A549 (cell line): ENCODE results near the gene TIMD4. TPM values are rescaled to one million over a fixed set of nuclear protein-coding genes. Genes with fewer than 3 reads are reported as not detected.
"Not testable (repeated sequence)": the region's sequence is repeated elsewhere in the genome, so short reads cannot be mapped to it uniquely, and the experiment has no call there.

Source experiments
- ATAC-seq, 2 experiments: fragments of 200-7000 bp in 1 of 2; fragments of >200 bp in 1 of 2; cut with Nextera tagmentation in 1 of 2; cut with Tn5 transposase in 1 of 2; 3 replicates each; pipeline versions ENCODE4 v1.8.0 to v1.9.1; 2018 to 2020; ENCODE audit warnings: mild to moderate bottlenecking in 1 of 2, moderate library complexity in 1 of 2
- CTCF ChIA-PET: fragments of 300-600 bp; sonication (Branson Sonifier 250); formaldehyde crosslinking; extraction: SDS; loops from one replicate; lab custom pipeline; 2021; ENCODE audit warnings: antibody characterized with exemption, inconsistent platforms; lab: Yijun Ruan, JAX
- POLR2A ChIA-PET: fragments of 350-600 bp; formaldehyde crosslinking; extraction: SDS; loops from one replicate; lab custom pipeline; 2021; ENCODE audit warnings: antibody characterized with exemption, inconsistent platforms; lab: Yijun Ruan, JAX
- DNase-seq, 2 experiments: peaks; one replicate each; pipeline versions ENCODE4 v3.0.0 to v3.0.0-alpha.2; 2011 to 2016; ENCODE audit warnings: low read depth in 1 of 2, low spot score in 1 of 2
- FAIRE-seq: peaks from 2 replicates; lab custom pipeline; 2011; peaks lifted over from hg19 to GRCh38; lab: Jason Lieb, UNC
- H3K27ac ChIP-seq, 2 experiments: fragments of >200 bp; sonication (Bioruptor Twin); formaldehyde crosslinking; 3 replicates each; pipeline ENCODE4 v1.5.1; 2016 to 2017
- H3K4me1 ChIP-seq: fragments of >200 bp; sonication (Bioruptor Twin); formaldehyde crosslinking; 3 replicates; pipeline ENCODE4 v1.6.1; 2016
- H3K4me2 ChIP-seq: fragments of >200 bp; sonication (Bioruptor Twin); formaldehyde crosslinking; 3 replicates; pipeline ENCODE4 v1.6.1; 2016
- H3K4me3 ChIP-seq: fragments of >200 bp; sonication (Bioruptor Twin); formaldehyde crosslinking; 3 replicates; pipeline ENCODE4 v1.5.1; 2016
- H3K9me3 ChIP-seq: fragments of >200 bp; sonication (Bioruptor Twin); formaldehyde crosslinking; 3 replicates; pipeline ENCODE4 v1.6.1; 2016
- CBX2 ChIP-seq: fragments of 200-600 bp; sonication (generic); IDR thresholded peaks from 2 replicates; pipeline ENCODE4 v1.6.1; 2016; ENCODE audit warnings: low read depth, mild to moderate bottlenecking, borderline replicate concordance
- CBX8 ChIP-seq: fragments of 200-600 bp; sonication (generic); IDR thresholded peaks from 2 replicates; pipeline ENCODE4 v1.6.1; 2016
- CEBPB ChIP-seq, 2 experiments: fragments of >200 bp in 1 of 2; sonication (Bioruptor Twin) in 1 of 2; formaldehyde crosslinking in 1 of 2; IDR thresholded peaks; 2 replicates each; pipeline ENCODE4 v1.6.1; 2012 to 2016
- EHMT2 ChIP-seq: fragments of 200-600 bp; sonication (generic); IDR thresholded peaks from 2 replicates; pipeline ENCODE4 v1.6.1; 2016; ENCODE audit warnings: antibody characterized with exemption, low read depth, mild to moderate bottlenecking, moderate library complexity
- EP300 ChIP-seq, 2 experiments: fragments of >200 bp; sonication (Bioruptor Twin); formaldehyde crosslinking; IDR thresholded peaks; 2 replicates in 1 of 2; 3 replicates in 1 of 2; pipeline ENCODE4 v1.6.1; 2016 to 2017
- ESRRA ChIP-seq: fragments of 150-350 bp; IDR thresholded peaks from 2 replicates; pipeline ENCODE4 v1.6.1; 2014; ENCODE audit warnings: mild to moderate bottlenecking, low read length, borderline replicate concordance
- FOSB ChIP-seq: fragments of 250-450 bp; sonication (Bioruptor Pico); IDR thresholded peaks from 2 replicates; pipeline ENCODE4 v1.5.0; 2020; ENCODE audit warnings: mild to moderate bottlenecking, moderate library complexity
- FOSL2 ChIP-seq, 2 experiments: fragments of 450-650 bp in 1 of 2; fragments of >200 bp in 1 of 2; sonication (Bioruptor Twin) in 1 of 2; formaldehyde crosslinking; IDR thresholded peaks; 2 replicates each; pipeline versions ENCODE4 v1.5.0 to v1.6.1; 2016 to 2020; ENCODE audit warnings: mild to moderate bottlenecking in 1 of 2, moderate library complexity in 1 of 2
- HMGXB4 ChIP-seq: fragments of 250-450 bp; sonication (Bioruptor Pico); IDR thresholded peaks from 2 replicates; pipeline ENCODE4 v1.5.0; 2021; ENCODE audit warnings: mild to moderate bottlenecking, moderate library complexity, borderline replicate concordance
- HOXB13 ChIP-seq: fragments of 250-450 bp; sonication (Bioruptor Pico); IDR thresholded peaks from 2 replicates; pipeline ENCODE4 v1.5.0; 2020; ENCODE audit warnings: low read depth, mild to moderate bottlenecking, moderate library complexity
- RAD21 ChIP-seq, 2 experiments: fragments of >200 bp in 1 of 2; sonication (Bioruptor Twin) in 1 of 2; formaldehyde crosslinking in 1 of 2; IDR thresholded peaks in 1 of 2; conservative IDR thresholded peaks in 1 of 2; 2 replicates in 1 of 2; 3 replicates in 1 of 2; pipeline ENCODE4 v1.6.1; 2012 to 2018; ENCODE audit warnings: inconsistent platforms in 1 of 2
- RCOR1 ChIP-seq: fragments of 150-350 bp; IDR thresholded peaks from 2 replicates; pipeline ENCODE4 v1.6.1; 2014; ENCODE audit warnings: antibody characterized with exemption, low read length, low read depth
- REST ChIP-seq: fragments of 200-600 bp; sonication (generic); IDR thresholded peaks from 2 replicates; pipeline ENCODE4 v1.6.1; 2016; ENCODE audit warnings: antibody characterized with exemption, mild to moderate bottlenecking, moderate library complexity
- RFX5 ChIP-seq: fragments of 450-650 bp; IDR thresholded peaks from 2 replicates; pipeline ENCODE4 v1.7.1; 2014; ENCODE audit warnings: antibody characterized with exemption, mild to moderate bottlenecking, moderate library complexity
- TP53 ChIP-seq: fragments of 250-450 bp; sonication (Bioruptor Pico); IDR thresholded peaks from 2 replicates; pipeline ENCODE4 v1.5.0; 2021; ENCODE audit warnings: mild to moderate bottlenecking, moderate library complexity
- USF2 ChIP-seq: fragments of 450-650 bp; IDR thresholded peaks from 2 replicates; pipeline ENCODE4 v1.6.1; 2014; ENCODE audit warnings: antibody characterized with exemption
- ZC3H11A ChIP-seq: fragments of 450-650 bp; IDR thresholded peaks from 2 replicates; pipeline ENCODE4 v1.6.1; 2014; ENCODE audit warnings: antibody characterized with exemption, mild to moderate bottlenecking
- ZNF302 ChIP-seq: fragments of 250-450 bp; sonication (Bioruptor Pico); IDR thresholded peaks from 2 replicates; pipeline ENCODE4 v1.9.0; 2021; ENCODE audit warnings: inconsistent platforms, mild to moderate bottlenecking, moderate library complexity
- WGBS: methylation state at CpG from one replicate; pipeline ENCODE4 v1.1.6; 2017; ENCODE audit errors: missing lambda C conversion rate; 5-methylcytosine and 5-hydroxymethylcytosine counted together
- polyA plus RNA-seq, 4 experiments: library from polyadenylated mRNA; depleted of rRNA in 3 of 4; stranded (reverse); fragments of >200 nt; fragmentation: RNase III in 1 of 4; extraction: RNeasy Plus Mini Kit Qiagen cat#74134 plus additional on column Dnase treatment in 1 of 4; gene quantifications; 2 replicates in 3 of 4; 3 replicates in 1 of 4; pipeline ENCODE4 v1.2.3, GENCODE V29; 2011 to 2017

TIMD4 gene
- polyA plus RNA-seq, 2 of the 4 experiments (the other 2 are of a cell fraction): 2.3 to 4.6 TPM

GRCh38 chr5:156971848-156972525, 9.0 kb upstream of the TIMD4 start:
- peak; percentile 84 to 86 for ATAC-seq
- ChIA-PET CTCF (interaction anchor here (1.3 kb wide), 1 partner anchor 19 kb away, joined by 3 read pairs; no protein-coding TSS in a partner anchor), POLR2A (no interaction called here)

GRCh38 chr5:156971415-156971814, 8.4 kb upstream of the TIMD4 start:
- CTCF ChIA-PET: no interaction called here
- ATAC-seq: peak in 1 of 2 experiments; percentile 42; a peak in 2 of 6 replicates

More at GRCh38 chr5:156971848-156972525, 9.0 kb upstream of the TIMD4 start:
- peak overlapping the region; percentile 6 to 51; a peak in 3 of 6 replicates for H3K27ac ChIP-seq
- no peak for TF ChIP-seq USF2
- no peak for TF ChIP-seq EHMT2
- TF ChIP-seq FOSB (CRISPR knock-in tag): no peak
- no peak for TF ChIP-seq CEBPB (IDR thresholded peaks at IDR 0.05)
- no peak for TF ChIP-seq RFX5
- FAIRE-seq: no peak
- no peaks in the 10 kb centered on the region for H3K9me3 ChIP-seq
- H3K4me3 ChIP-seq: no peak overlapping the region
- DNase-seq: peak in 1 of 2 experiments; percentile 43
- peak overlapping the region; percentile 45 for H3K4me2 ChIP-seq
- peaks cover 19% of the 10 kb centered on the region for H3K4me1 ChIP-seq
- 59% methylated on average over 3 of the region's 3 CpGs for WGBS

GRCh38 chr5:156967386-156967785, 4.4 kb upstream of the TIMD4 start:
- ATAC-seq, H3K4me3 ChIP-seq, H3K27ac ChIP-seq, H3K4me2 ChIP-seq, CTCF ChIA-PET, POLR2A ChIA-PET, DNase-seq, FAIRE-seq, H3K9me3 ChIP-seq: not testable (repeated sequence)
- H3K4me1 ChIP-seq: peaks cover 14% of the 10 kb centered on the region
- 78% methylated on average over 3 of the region's 3 CpGs for WGBS

More at GRCh38 chr5:156971415-156971814, 8.4 kb upstream of the TIMD4 start:
- peak overlapping the region; percentile 6 to 49; a peak in 2 of 6 replicates for H3K27ac ChIP-seq
- H3K4me2 ChIP-seq: peak overlapping the region; percentile 45; the same call in 2 of the 3 replicates
- WGBS: 80% methylated on average over 3 of the region's 3 CpGs
- peak in 1 of 2 experiments; percentile 9 for DNase-seq
- FAIRE-seq: no peak
- peaks cover 19% of the 10 kb centered on the region for H3K4me1 ChIP-seq
- POLR2A ChIA-PET: no interaction called here
- H3K4me3 ChIP-seq: no peak overlapping the region
- TF ChIP-seq RAD21 (conservative IDR thresholded peaks at IDR 0.05 in 1 of 2, IDR thresholded peaks at IDR 0.05 in 1 of 2) (no peak), FOSL2 (IDR thresholded peaks at IDR 0.05) (no peak), FOSL2 (CRISPR knock-in tag; IDR thresholded peaks at IDR 0.05) (no peak), CEBPB (IDR thresholded peaks at IDR 0.05) (no peak), ZC3H11A (no peak), CBX8 (no peak), ESRRA (no peak), ZNF302 (no peak), USF2 (no peak), HMGXB4 (no peak), HOXB13 (CRISPR knock-in tag) (no peak), TP53 (no peak), RCOR1 (no peak), CBX2 (no peak), EP300 (IDR thresholded peaks at IDR 0.05) (no peak), REST (no peak)
- H3K9me3 ChIP-seq: no peaks in the 10 kb centered on the region
